A549 (cell line): ENCODE data around the gene DNASE1L1. TPM values are rescaled to one million over a fixed set of nuclear protein-coding genes. Genes with fewer than 3 reads are reported as not detected.

Experiments
- ATAC-seq, 2 experiments: fragments of 200-7000 bp in 1 of 2; fragments of >200 bp in 1 of 2; cut with Nextera tagmentation in 1 of 2; cut with Tn5 transposase in 1 of 2; 3 replicates each; pipeline versions ENCODE4 v1.8.0 to v1.9.1; 2018 to 2020; ENCODE audit warnings: mild to moderate bottlenecking in 1 of 2, moderate library complexity in 1 of 2
- CTCF ChIA-PET: fragments of 300-600 bp; sonication (Branson Sonifier 250); formaldehyde crosslinking; extraction: SDS; loops from one replicate; lab custom pipeline; 2021; ENCODE audit warnings: antibody characterized with exemption, inconsistent platforms; lab: Yijun Ruan, JAX
- POLR2A ChIA-PET: fragments of 350-600 bp; formaldehyde crosslinking; extraction: SDS; loops from one replicate; lab custom pipeline; 2021; ENCODE audit warnings: antibody characterized with exemption, inconsistent platforms; lab: Yijun Ruan, JAX
- DNase-seq, 2 experiments: peaks; one replicate each; pipeline versions ENCODE4 v3.0.0 to v3.0.0-alpha.2; 2011 to 2016; ENCODE audit warnings: low read depth in 1 of 2, low spot score in 1 of 2
- FAIRE-seq: peaks from 2 replicates; lab custom pipeline; 2011; peaks lifted over from hg19 to GRCh38; lab: Jason Lieb, UNC
- H3K27ac ChIP-seq, 2 experiments: fragments of >200 bp; sonication (Bioruptor Twin); formaldehyde crosslinking; 3 replicates each; pipeline ENCODE4 v1.5.1; 2016 to 2017
- H3K4me1 ChIP-seq: fragments of >200 bp; sonication (Bioruptor Twin); formaldehyde crosslinking; 3 replicates; pipeline ENCODE4 v1.6.1; 2016
- H3K4me2 ChIP-seq: fragments of >200 bp; sonication (Bioruptor Twin); formaldehyde crosslinking; 3 replicates; pipeline ENCODE4 v1.6.1; 2016
- H3K4me3 ChIP-seq: fragments of >200 bp; sonication (Bioruptor Twin); formaldehyde crosslinking; 3 replicates; pipeline ENCODE4 v1.5.1; 2016
- H3K9me3 ChIP-seq: fragments of >200 bp; sonication (Bioruptor Twin); formaldehyde crosslinking; 3 replicates; pipeline ENCODE4 v1.6.1; 2016
- CBX8 ChIP-seq: fragments of 200-600 bp; sonication (generic); IDR thresholded peaks from 2 replicates; pipeline ENCODE4 v1.6.1; 2016
- CEBPB ChIP-seq, 2 experiments: fragments of >200 bp in 1 of 2; sonication (Bioruptor Twin) in 1 of 2; formaldehyde crosslinking in 1 of 2; IDR thresholded peaks; 2 replicates each; pipeline ENCODE4 v1.6.1; 2012 to 2016
- CHD2 ChIP-seq: fragments of 150-350 bp; IDR thresholded peaks from 2 replicates; pipeline ENCODE4 v1.6.1; 2014; ENCODE audit warnings: low read length; ENCODE audit not compliant: partially characterized antibody
- EP300 ChIP-seq, 2 experiments: fragments of >200 bp; sonication (Bioruptor Twin); formaldehyde crosslinking; IDR thresholded peaks; 2 replicates in 1 of 2; 3 replicates in 1 of 2; pipeline ENCODE4 v1.6.1; 2016 to 2017
- HOXB5 ChIP-seq: fragments of 250-450 bp; sonication (Bioruptor Pico); IDR thresholded peaks from 2 replicates; pipeline ENCODE4 v1.5.0; 2020; ENCODE audit warnings: mild to moderate bottlenecking, moderate library complexity
- JUN ChIP-seq, 2 experiments: fragments of >200 bp; sonication (Bioruptor Twin); formaldehyde crosslinking; IDR thresholded peaks; 2 replicates in 1 of 2; 3 replicates in 1 of 2; pipeline ENCODE4 v1.6.1; 2016 to 2017
- MAZ ChIP-seq: fragments of 150-350 bp; IDR thresholded peaks from 2 replicates; pipeline ENCODE4 v1.6.1; 2014; ENCODE audit warnings: antibody characterized with exemption, low read depth, low read length, borderline replicate concordance
- MYC ChIP-seq: IDR thresholded peaks from 2 replicates; pipeline ENCODE4 v1.6.1; 2012; ENCODE audit warnings: mild to moderate bottlenecking, inconsistent platforms, low read length, improper control_type of control experiment, borderline replicate concordance
- PHF8 ChIP-seq: fragments of 200-600 bp; sonication (generic); IDR thresholded peaks from 2 replicates; pipeline ENCODE4 v1.6.1; 2016; ENCODE audit warnings: low read depth, mild to moderate bottlenecking, antibody characterized with exemption, moderate library complexity, borderline replicate concordance
- RCOR1 ChIP-seq: fragments of 150-350 bp; IDR thresholded peaks from 2 replicates; pipeline ENCODE4 v1.6.1; 2014; ENCODE audit warnings: antibody characterized with exemption, low read length, low read depth
- TFCP2L1 ChIP-seq: fragments of 250-450 bp; sonication (Bioruptor Pico); IDR thresholded peaks from 2 replicates; pipeline ENCODE4 v1.5.0; 2021; ENCODE audit warnings: mild to moderate bottlenecking
- TP53 ChIP-seq: fragments of 250-450 bp; sonication (Bioruptor Pico); IDR thresholded peaks from 2 replicates; pipeline ENCODE4 v1.5.0; 2021; ENCODE audit warnings: mild to moderate bottlenecking, moderate library complexity
- ZFP36 ChIP-seq: fragments of 450-650 bp; IDR thresholded peaks from 2 replicates; pipeline ENCODE4 v1.6.1; 2014; ENCODE audit warnings: borderline replicate concordance; ENCODE audit not compliant: partially characterized antibody
- WGBS: methylation state at CpG from one replicate; pipeline ENCODE4 v1.1.6; 2017; ENCODE audit errors: missing lambda C conversion rate; 5-methylcytosine and 5-hydroxymethylcytosine counted together
- polyA plus RNA-seq, 4 experiments: library from polyadenylated mRNA; depleted of rRNA in 3 of 4; stranded (reverse); fragments of >200 nt; fragmentation: RNase III in 1 of 4; extraction: RNeasy Plus Mini Kit Qiagen cat#74134 plus additional on column Dnase treatment in 1 of 4; gene quantifications; 2 replicates in 3 of 4; 3 replicates in 1 of 4; pipeline ENCODE4 v1.2.3, GENCODE V29; 2011 to 2017
- TF ChIP-seq, protein P1 (sequence below): IDR thresholded peaks from 2 replicates; pipeline ENCODE4 v1.6.1; 2012
- TF ChIP-seq, protein P2 (sequence below): fragments of 250-450 bp; sonication (Bioruptor Pico); IDR thresholded peaks from 2 replicates; pipeline ENCODE4 v1.5.0; 2020; ENCODE audit warnings: low read depth, mild to moderate bottlenecking, moderate library complexity
- TF ChIP-seq, protein P3 (sequence below): fragments of >200 bp; sonication (Bioruptor Twin); formaldehyde crosslinking; IDR thresholded peaks from 3 replicates; pipeline ENCODE4 v1.6.1; 2016

The DNASE1L1 gene
- polyA plus RNA-seq, 2 of the 4 experiments (the other 2 are of a cell fraction), result 14.3 to 24.5 TPM

DNA sequence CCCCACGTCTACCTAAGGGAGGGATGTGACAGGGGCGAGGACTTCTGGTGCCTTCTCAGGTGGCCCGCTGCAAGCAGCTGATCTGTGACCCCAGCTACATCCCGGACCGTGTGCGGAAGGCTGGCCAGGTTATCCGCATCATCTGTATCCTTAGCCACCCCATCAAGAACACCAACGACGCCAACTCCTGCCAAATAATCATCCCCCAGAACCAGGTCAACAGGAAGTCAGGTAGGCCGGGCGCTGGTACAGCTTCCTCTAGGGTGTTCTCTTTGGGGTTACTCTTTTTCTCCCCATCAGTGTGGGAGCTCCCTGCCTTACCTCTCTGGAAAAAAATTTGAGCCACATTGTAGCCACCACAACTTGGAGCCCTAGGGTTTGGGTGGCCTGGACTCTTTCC lies 32.5 kb upstream of the DNASE1L1 start:
- Histone ChIP-seq H3K4me1 (peaks cover 21% of the 10 kb centered on the region), H3K27ac (no peak overlapping the region), H3K4me3 (no peak overlapping the region), H3K9me3 (no peaks in the 10 kb centered on the region), H3K4me2 (no peak overlapping the region)
- POLR2A ChIA-PET, result no interaction called here
- DNase-seq (no peak), FAIRE-seq (no peak), ATAC-seq (no peak)
- WGBS, result 99% methylated on average over 8 of the region's 11 CpGs
- CTCF ChIA-PET, result interaction anchor here (1.1 to 1.2 kb wide), 2 partner anchors 12 to 14 kb away, joined by 3 read pairs; partner anchors contain the start of gene ATP6AP1
- no peak for TF ChIP-seq TFCP2L1 (CRISPR knock-in tag)
- TF ChIP-seq CBX8, result no peak
- no peak for TF ChIP-seq TP53
- no peak for TF ChIP-seq MYC
- TF ChIP-seq HOXB5 (CRISPR knock-in tag), result no peak
- TF ChIP-seq, protein P1, sequence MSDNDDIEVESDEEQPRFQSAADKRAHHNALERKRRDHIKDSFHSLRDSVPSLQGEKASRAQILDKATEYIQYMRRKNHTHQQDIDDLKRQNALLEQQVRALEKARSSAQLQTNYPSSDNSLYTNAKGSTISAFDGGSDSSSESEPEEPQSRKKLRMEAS, result no peak
- no peak for TF ChIP-seq CHD2
- TF ChIP-seq RCOR1, result no peak
- no peak for TF ChIP-seq ZFP36
- no peak for TF ChIP-seq PHF8
- TF ChIP-seq, protein P2, sequence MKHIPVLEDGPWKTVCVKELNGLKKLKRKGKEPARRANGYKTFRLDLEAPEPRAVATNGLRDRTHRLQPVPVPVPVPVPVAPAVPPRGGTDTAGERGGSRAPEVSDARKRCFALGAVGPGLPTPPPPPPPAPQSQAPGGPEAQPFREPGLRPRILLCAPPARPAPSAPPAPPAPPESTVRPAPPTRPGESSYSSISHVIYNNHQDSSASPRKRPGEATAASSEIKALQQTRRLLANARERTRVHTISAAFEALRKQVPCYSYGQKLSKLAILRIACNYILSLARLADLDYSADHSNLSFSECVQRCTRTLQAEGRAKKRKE, result no peak

DNA sequence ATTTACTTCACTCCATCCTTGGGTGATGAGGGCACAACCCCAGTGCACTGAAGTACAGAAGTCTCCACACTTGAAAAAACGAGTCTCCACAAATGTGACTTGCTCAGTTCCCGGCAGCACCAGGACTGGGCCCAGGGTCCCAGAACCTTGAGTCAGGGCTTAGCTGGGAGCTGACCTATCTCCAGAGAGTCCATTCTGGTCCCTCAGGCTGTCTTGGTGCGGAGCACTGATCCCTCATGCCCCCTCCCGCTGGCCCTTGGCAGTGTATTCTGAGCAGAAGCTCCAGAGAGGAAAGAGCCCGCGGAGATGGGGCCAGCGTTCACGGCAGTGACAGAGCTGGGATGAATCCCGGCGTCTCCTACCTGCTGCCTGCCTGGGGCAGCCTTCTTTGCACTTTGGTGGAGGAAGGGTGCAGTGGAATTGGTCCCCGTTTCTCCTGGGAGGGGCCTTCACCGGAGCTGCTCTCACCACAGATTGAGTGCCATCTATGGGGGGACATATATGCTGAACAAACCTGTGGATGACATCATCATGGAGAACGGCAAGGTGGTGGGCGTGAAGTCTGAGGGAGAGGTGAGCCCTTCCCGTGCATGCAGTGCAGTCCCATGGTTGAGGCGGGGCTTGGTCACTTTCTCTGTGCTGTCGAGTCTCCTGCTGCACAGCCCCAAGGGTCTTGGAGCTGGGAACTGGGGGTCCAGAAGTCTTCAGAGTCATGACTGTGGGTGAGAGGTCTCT lies 31.7 kb upstream of the DNASE1L1 start:
- 93% methylated on average over 12 of the region's 17 CpGs for WGBS
- no peaks in the 10 kb centered on the region for H3K9me3 ChIP-seq
- ChIA-PET CTCF (interaction anchor here (0.8 to 1.2 kb wide), 2 partner anchors 13 to 42 kb away, joined by 3 to 4 read pairs; partner anchors contain the start of gene ATP6AP1), POLR2A (interaction anchor here (0.7 kb wide), 1 partner anchor 18 kb away, joined by 6 read pairs; no protein-coding TSS in a partner anchor)
- DNase-seq, result no peak
- no peak overlapping the region for H3K4me2 ChIP-seq
- FAIRE-seq, result no peak
- peaks cover 24% of the 10 kb centered on the region for H3K4me1 ChIP-seq
- no peak overlapping the region for H3K27ac ChIP-seq
- ATAC-seq, result no peak
- TF ChIP-seq MAZ, result no peak
- TF ChIP-seq CEBPB (IDR thresholded peaks at IDR 0.05), result no peak
- no peak for TF ChIP-seq EP300 (IDR thresholded peaks at IDR 0.05)
- no peak for TF ChIP-seq JUN (IDR thresholded peaks at IDR 0.05)
- no peak overlapping the region for H3K4me3 ChIP-seq

DNA sequence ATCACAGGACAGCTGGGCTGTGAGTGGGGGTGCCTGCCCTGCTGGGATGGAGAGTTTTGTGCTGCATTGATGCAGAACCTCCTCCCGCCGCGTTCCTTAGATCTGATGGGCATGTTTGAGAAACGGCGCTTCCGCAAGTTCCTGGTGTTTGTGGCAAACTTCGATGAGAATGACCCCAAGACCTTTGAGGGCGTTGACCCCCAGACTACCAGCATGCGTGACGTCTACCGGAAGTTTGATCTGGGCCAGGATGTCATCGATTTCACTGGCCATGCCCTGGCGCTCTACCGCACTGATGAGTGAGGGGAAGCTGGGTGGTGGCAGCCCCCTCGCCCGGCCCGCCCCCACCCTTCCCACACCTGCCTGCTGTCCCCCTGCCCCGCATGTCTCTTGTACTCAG lies 30.8 kb upstream of the DNASE1L1 start:
- FAIRE-seq (no peak), ATAC-seq (no peak), DNase-seq (no peak)
- no peaks in the 10 kb centered on the region for H3K9me3 ChIP-seq
- CTCF ChIA-PET, result interaction anchor here (0.8 kb wide), 1 partner anchor 41 kb away, joined by 4 read pairs; no protein-coding TSS in a partner anchor
- POLR2A ChIA-PET, result no interaction called here
- TF ChIP-seq CHD2 (no peak), TP53 (no peak)
- TF ChIP-seq, protein P1, result no peak
- TF ChIP-seq, protein P3, sequence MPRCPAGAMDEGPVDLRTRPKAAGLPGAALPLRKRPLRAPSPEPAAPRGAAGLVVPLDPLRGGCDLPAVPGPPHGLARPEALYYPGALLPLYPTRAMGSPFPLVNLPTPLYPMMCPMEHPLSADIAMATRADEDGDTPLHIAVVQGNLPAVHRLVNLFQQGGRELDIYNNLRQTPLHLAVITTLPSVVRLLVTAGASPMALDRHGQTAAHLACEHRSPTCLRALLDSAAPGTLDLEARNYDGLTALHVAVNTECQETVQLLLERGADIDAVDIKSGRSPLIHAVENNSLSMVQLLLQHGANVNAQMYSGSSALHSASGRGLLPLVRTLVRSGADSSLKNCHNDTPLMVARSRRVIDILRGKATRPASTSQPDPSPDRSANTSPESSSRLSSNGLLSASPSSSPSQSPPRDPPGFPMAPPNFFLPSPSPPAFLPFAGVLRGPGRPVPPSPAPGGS, result no peak
- no peak overlapping the region for H3K4me3 ChIP-seq
- no peak overlapping the region for H3K4me2 ChIP-seq
- 100% methylated on average over 8 of the region's 18 CpGs for WGBS
- H3K27ac ChIP-seq, result no peak overlapping the region
- H3K4me1 ChIP-seq, result peaks cover 17% of the 10 kb centered on the region; the same call in 2 of the 3 replicates
